Natural killer cell (primary cell): Measurements from ENCODE around the gene IGLON5. TPM values are rescaled to one million over a fixed set of nuclear protein-coding genes. Genes with fewer than 3 reads are reported as not detected.

Experiments used
- ATAC-seq, 3 donors: fragments of 150-1000 bp in 2 of 3; fragments of 200-7000 bp in 1 of 3; cut with Tn5 transposase; 1 replicate in 1 of 3; 2 replicates in 2 of 3; pipeline ENCODE4 v1.10.0; 2021; ENCODE audit warnings: mild to moderate bottlenecking in 2 of 3, moderate library complexity in 2 of 3
- DNase-seq, 2 donors: peaks; one replicate each; pipeline versions ENCODE4 v3.0.0 to v3.0.0-alpha.2; 2013 to 2021; ENCODE audit warnings: mixed read lengths in 1 of 2
- H3K27ac ChIP-seq: one replicate; pipeline ENCODE4 v1.5.1; 2013; ENCODE audit warnings: mild to moderate bottlenecking, low read length
- H3K27me3 ChIP-seq: one replicate; pipeline ENCODE4 v1.6.1; 2013; ENCODE audit warnings: low read length; ENCODE audit not compliant: control insufficient read depth, insufficient read depth
- H3K36me3 ChIP-seq: one replicate; pipeline ENCODE4 v1.6.1; 2013; ENCODE audit warnings: low read length; ENCODE audit not compliant: control insufficient read depth, insufficient read depth
- H3K4me1 ChIP-seq: one replicate; pipeline ENCODE4 v1.6.1; 2013; ENCODE audit warnings: low read length; ENCODE audit not compliant: control insufficient read depth, insufficient read depth
- H3K4me3 ChIP-seq: one replicate; pipeline ENCODE4 v1.5.1; 2013; ENCODE audit warnings: low read length
- H3K9me3 ChIP-seq: one replicate; pipeline ENCODE4 v1.6.1; 2013; ENCODE audit warnings: low read length; ENCODE audit not compliant: control insufficient read depth, insufficient read depth
- H3K27ac Mint-ChIP-seq, 2 donors: one replicate each; pipeline ENCODE4 v1.8.0; 2022; ENCODE audit warnings: mild to moderate bottlenecking in 2 of 2, mixed read lengths in 2 of 2, moderate library complexity in 1 of 2
- H3K27me3 Mint-ChIP-seq, 2 donors: one replicate each; pipeline ENCODE4 v1.8.0; 2022; ENCODE audit warnings: low read depth in 2 of 2, mixed read lengths in 2 of 2
- H3K36me3 Mint-ChIP-seq: one replicate; pipeline ENCODE4 v1.8.0; 2022; ENCODE audit warnings: mixed read lengths
- H3K4me1 Mint-ChIP-seq, 2 donors: one replicate each; pipeline ENCODE4 v1.8.0; 2022; ENCODE audit warnings: mixed read lengths in 2 of 2
- H3K4me3 Mint-ChIP-seq: one replicate; pipeline ENCODE4 v1.8.0; 2022; ENCODE audit warnings: mild to moderate bottlenecking, moderate library complexity, mixed read lengths
- H3K9me3 Mint-ChIP-seq, 2 donors: one replicate each; pipeline ENCODE4 v1.8.0; 2022; ENCODE audit warnings: mixed read lengths in 2 of 2
- WGBS: methylation state at CpG from one replicate; pipeline ENCODE4 v1.1.7; 2013; ENCODE audit warnings: missing lambda C conversion rate; ENCODE audit not compliant: insufficient coverage; 5-methylcytosine and 5-hydroxymethylcytosine counted together
- intact Hi-C: fragments of 100-400 bp; cut with micrococcal nuclease; formaldehyde crosslinking; loops from one replicate; pipeline ENCODE4 v1.14.2; 2022
- total RNA-seq, 4 donors: library from RNA; stranded (reverse); fragments of 120-200 nt in 1 of 4; gene quantifications; one replicate each; pipeline versions ENCODE4 v1.2.3 to v1.2.4, GENCODE V29; 2013 to 2022
- TF ChIP-seq, protein P1 (sequence below): fragments of 200-600 bp; IDR thresholded peaks from one replicate; pipeline ENCODE4 v1.8.0; 2022; ENCODE audit warnings: antibody characterized with exemption

Gene IGLON5
- total RNA-seq, 3 donors from 2014 or later (not counting 1 experiment from before 2014, with no cell fraction given) = not detected

DNA sequence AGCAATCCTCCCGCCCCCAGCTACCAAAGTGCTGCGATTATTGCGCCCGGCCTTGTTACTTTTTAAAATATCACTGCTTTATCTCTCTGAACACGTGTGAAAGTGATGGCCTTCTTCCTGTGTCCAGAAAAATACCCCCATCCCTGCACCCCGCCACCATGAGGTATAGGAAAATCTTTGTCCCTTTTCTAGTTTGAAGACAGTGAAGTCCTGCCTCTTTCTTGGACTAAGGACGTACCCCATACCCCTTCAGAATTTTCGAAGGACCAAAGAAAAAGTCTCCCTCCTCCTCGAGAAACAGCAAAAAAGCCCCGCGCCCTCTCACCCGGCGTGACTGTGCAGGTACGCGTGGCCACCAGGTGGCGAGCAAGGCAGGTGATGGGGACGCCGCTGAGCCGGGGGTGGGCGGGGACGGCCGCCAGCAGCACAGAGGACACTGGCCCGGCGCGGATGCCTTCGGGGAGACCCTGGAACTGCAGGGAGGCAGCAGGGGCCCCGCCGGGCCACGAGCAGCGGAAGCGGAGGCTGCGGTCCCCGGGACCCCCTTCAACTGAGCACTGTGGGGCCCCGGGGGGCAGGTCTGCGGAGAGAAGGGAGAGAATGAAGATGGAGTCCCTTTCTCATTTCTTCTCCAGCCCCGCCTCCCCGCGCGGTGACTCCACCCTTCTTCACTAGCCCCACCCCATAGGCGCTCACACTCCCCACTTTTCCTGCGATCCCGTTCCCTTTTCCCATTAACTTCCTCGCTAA lies 27.3 kb downstream of the IGLON5 start:
- Histone ChIP-seq H3K4me3 (peak overlapping the region; percentile 47), H3K27ac (no peak overlapping the region), H3K9me3 (no peaks in the 10 kb centered on the region), H3K4me1 (peaks cover 23% of the 10 kb centered on the region), H3K36me3 (no peaks in the 10 kb centered on the region), H3K27me3 (no peaks in the 10 kb centered on the region)
- intact Hi-C loops = loop anchor here (1.0 to 2.0 kb wide), 7 partner anchors 28 to 319 kb away; partner anchors contain the start of gene ETFB
- peak overlapping the region; percentile 87 for H3K4me3 Mint-ChIP-seq
- peaks cover 8 to 26% of the 10 kb centered on the region in 2 donors for H3K4me1 Mint-ChIP-seq
- peaks cover 0 to 16% of the 10 kb centered on the region in 2 donors for H3K27me3 Mint-ChIP-seq
- H3K36me3 Mint-ChIP-seq = no peaks in the 10 kb centered on the region
- TF ChIP-seq, protein P1, sequence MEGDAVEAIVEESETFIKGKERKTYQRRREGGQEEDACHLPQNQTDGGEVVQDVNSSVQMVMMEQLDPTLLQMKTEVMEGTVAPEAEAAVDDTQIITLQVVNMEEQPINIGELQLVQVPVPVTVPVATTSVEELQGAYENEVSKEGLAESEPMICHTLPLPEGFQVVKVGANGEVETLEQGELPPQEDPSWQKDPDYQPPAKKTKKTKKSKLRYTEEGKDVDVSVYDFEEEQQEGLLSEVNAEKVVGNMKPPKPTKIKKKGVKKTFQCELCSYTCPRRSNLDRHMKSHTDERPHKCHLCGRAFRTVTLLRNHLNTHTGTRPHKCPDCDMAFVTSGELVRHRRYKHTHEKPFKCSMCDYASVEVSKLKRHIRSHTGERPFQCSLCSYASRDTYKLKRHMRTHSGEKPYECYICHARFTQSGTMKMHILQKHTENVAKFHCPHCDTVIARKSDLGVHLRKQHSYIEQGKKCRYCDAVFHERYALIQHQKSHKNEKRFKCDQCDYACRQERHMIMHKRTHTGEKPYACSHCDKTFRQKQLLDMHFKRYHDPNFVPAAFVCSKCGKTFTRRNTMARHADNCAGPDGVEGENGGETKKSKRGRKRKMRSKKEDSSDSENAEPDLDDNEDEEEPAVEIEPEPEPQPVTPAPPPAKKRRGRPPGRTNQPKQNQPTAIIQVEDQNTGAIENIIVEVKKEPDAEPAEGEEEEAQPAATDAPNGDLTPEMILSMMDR = peak; percentile 95
- H3K9me3 Mint-ChIP-seq = no peaks in the 10 kb centered on the region
- 2% methylated on average over 41 of the region's 43 CpGs for WGBS
- peak overlapping the region; percentile 14 to 87 for H3K27ac Mint-ChIP-seq
- DNase-seq (peak; percentile 86 to 92), ATAC-seq (peak; percentile 81 to 87 (median 82))

GRCh38 chr19:51339313-51339686 lies 27.9 kb downstream of the IGLON5 start:
- Mint-ChIP-seq H3K27ac (peak overlapping the region; percentile 14 to 87), H3K27me3 (peaks cover 0 to 14% of the 10 kb centered on the region in 2 donors), H3K4me3 (peak overlapping the region; percentile 87), H3K36me3 (no peaks in the 10 kb centered on the region), H3K4me1 (peaks cover 8 to 26% of the 10 kb centered on the region in 2 donors), H3K9me3 (no peaks in the 10 kb centered on the region)
- no peak for DNase-seq
- Histone ChIP-seq H3K27ac (no peak overlapping the region), H3K4me1 (peaks cover 27% of the 10 kb centered on the region), H3K27me3 (no peaks in the 10 kb centered on the region), H3K4me3 (peak overlapping the region; percentile 47), H3K36me3 (no peaks in the 10 kb centered on the region), H3K9me3 (no peaks in the 10 kb centered on the region)
- intact Hi-C loops = loop anchor here (1.0 to 2.0 kb wide), 3 partner anchors 28 to 102 kb away; partner anchors contain the start of gene ETFB
- no peak for ATAC-seq
- WGBS = under 1% methylated on average over 10 of the region's 10 CpGs
- TF ChIP-seq, protein P1 = no peak

DNA sequence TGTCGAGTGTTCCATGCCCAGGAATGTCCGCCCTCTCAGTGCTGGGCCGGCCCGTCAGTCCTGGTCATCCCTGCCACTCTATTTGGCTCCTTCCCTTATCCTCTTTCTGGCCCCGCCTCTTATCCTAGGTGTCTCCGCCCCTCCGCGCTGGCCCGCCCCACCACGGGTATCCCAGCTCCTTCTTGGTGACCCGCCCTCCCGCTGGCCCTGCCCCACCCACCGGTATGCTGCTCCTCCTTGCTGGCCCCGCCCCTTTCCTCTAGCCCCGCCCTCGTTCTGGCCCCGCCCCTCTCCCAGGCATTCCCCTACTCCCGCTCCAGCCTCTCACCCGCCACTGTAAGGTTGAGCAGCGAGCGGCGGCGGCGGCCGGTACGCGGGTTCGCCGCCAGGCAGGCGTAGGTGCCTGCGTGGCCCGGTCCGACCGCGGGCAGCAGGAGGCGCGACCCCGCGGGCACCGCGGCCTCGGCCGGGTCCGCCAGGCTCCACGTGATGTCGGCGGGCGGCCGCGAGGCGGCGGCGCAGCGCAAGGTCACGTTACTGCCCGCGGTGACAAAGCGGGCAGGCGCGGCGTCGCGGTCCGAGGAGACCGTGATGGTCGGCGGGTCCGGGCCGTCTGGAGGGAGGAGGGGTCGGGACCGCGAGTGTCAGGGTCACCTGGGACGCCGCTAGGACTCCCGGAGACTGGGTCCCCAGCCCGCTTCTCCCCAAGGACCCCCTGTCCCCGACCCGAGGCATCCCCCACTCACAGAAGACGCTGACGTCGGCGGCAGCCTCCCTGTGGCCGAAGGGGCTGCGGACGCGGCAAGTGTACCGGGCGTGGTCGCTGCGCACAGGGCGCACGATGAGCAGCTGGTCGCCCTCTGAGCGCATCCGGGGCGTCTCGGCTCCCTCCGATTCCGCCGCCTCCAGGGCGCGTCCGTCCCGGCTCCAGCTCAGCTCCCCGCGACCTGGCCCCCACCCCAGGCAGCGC lies 28.5 kb downstream of the IGLON5 start:
- H3K4me1 Mint-ChIP-seq = peaks cover 8 to 26% of the 10 kb centered on the region in 2 donors
- peak; percentile 70 to 90 for DNase-seq
- TF ChIP-seq, protein P1 = no peak
- H3K9me3 Mint-ChIP-seq = no peaks in the 10 kb centered on the region
- no peaks in the 10 kb centered on the region for H3K9me3 ChIP-seq
- 3% methylated on average over 107 of the region's 107 CpGs for WGBS
- intact Hi-C loops = loop anchor here (1.0 to 2.0 kb wide), 3 partner anchors 27 to 101 kb away; partner anchors contain the start of gene ETFB
- H3K4me1 ChIP-seq = peaks cover 30% of the 10 kb centered on the region
- peak; percentile 71 to 85 (median 75) for ATAC-seq
- H3K27ac ChIP-seq = peak overlapping the region; percentile 30
- H3K27me3 Mint-ChIP-seq = peaks cover 0 to 11% of the 10 kb centered on the region in 2 donors
- H3K4me3 ChIP-seq = peak overlapping the region; percentile 47
- no peaks in the 10 kb centered on the region for H3K36me3 Mint-ChIP-seq
- H3K4me3 Mint-ChIP-seq = peak overlapping the region; percentile 87
- no peaks in the 10 kb centered on the region for H3K36me3 ChIP-seq
- H3K27ac Mint-ChIP-seq = peak overlapping the region; percentile 14 to 87
- H3K27me3 ChIP-seq = no peaks in the 10 kb centered on the region
